ENCODE results near the gene MED12L.

Gene MED12L

DNA sequence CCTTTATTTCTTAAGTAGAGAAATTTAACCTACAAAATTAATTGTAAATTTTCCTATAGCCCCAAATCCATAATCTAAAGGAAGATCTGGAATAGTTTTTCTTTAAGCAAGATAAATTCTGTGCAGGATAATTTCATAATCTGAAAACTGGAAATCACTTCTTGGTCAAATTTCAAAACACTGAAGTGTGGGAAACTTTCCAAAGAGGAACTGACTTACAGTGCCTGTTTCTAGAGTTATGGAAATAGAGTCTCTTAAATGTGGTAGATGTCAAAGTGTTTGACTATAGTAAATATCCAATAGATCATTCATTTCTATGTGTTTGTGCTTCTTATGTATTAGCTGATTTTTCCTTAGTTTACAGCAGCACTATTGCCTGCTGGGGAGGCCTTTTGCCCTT lies 245.4 kb downstream of the MED12L start:
- no peak overlapping the region for H3K27ac ChIP-seq (ENCODE audit: poor library complexity, severe bottlenecking)
- ATAC-seq (ENCODE audit: low read depth) = no peak
- H3K9me3 ChIP-seq (ENCODE audit: severe bottlenecking) = no peaks in the 10 kb centered on the region
- no peaks in the 10 kb centered on the region for H3K27me3 ChIP-seq (ENCODE audit: insufficient read depth, poor library complexity, severe bottlenecking)
- no peak overlapping the region for H3K4me3 ChIP-seq (ENCODE audit: severe bottlenecking)
- no peaks in the 10 kb centered on the region for H3K36me3 ChIP-seq (ENCODE audit: low read depth)
- peaks cover 9% of the 10 kb centered on the region for H3K4me1 ChIP-seq (ENCODE audit: insufficient read depth, poor library complexity, severe bottlenecking)
- TF ChIP-seq, protein P1, sequence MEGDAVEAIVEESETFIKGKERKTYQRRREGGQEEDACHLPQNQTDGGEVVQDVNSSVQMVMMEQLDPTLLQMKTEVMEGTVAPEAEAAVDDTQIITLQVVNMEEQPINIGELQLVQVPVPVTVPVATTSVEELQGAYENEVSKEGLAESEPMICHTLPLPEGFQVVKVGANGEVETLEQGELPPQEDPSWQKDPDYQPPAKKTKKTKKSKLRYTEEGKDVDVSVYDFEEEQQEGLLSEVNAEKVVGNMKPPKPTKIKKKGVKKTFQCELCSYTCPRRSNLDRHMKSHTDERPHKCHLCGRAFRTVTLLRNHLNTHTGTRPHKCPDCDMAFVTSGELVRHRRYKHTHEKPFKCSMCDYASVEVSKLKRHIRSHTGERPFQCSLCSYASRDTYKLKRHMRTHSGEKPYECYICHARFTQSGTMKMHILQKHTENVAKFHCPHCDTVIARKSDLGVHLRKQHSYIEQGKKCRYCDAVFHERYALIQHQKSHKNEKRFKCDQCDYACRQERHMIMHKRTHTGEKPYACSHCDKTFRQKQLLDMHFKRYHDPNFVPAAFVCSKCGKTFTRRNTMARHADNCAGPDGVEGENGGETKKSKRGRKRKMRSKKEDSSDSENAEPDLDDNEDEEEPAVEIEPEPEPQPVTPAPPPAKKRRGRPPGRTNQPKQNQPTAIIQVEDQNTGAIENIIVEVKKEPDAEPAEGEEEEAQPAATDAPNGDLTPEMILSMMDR (IDR thresholded peaks at IDR 0.05; ENCODE audit: poor library complexity, severe bottlenecking) = no peak
- no peak for DNase-seq (ENCODE audit: low spot score)

DNA sequence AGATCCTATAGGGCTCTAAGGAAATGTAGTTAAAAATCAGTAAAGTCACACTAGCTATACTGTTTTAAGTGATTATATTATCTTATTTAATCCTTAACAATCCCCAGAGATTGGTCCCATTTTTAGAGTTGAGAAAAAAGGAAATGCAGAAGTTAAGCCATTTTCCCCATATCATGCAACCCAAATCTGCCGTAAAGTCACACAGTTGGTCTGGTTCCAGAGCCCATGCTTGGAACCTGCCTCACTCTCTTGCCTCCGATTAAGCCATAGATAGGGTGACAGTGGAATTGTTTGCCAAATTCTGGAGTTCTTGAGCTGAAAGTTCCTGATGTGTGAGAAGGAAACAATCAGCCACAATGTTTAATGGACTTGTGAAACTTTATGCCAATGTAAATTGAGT lies 246.2 kb downstream of the MED12L start:
- H3K36me3 ChIP-seq (ENCODE audit: low read depth) = no peaks in the 10 kb centered on the region
- ATAC-seq (ENCODE audit: low read depth) = no peak
- H3K27ac ChIP-seq (ENCODE audit: poor library complexity, severe bottlenecking) = no peak overlapping the region
- DNase-seq (ENCODE audit: low spot score) = no peak
- no peaks in the 10 kb centered on the region for H3K9me3 ChIP-seq (ENCODE audit: severe bottlenecking)
- no peak overlapping the region for H3K4me3 ChIP-seq (ENCODE audit: severe bottlenecking)
- no peaks in the 10 kb centered on the region for H3K27me3 ChIP-seq (ENCODE audit: insufficient read depth, poor library complexity, severe bottlenecking)
- TF ChIP-seq, protein P1 (IDR thresholded peaks at IDR 0.05; ENCODE audit: poor library complexity, severe bottlenecking) = no peak
- H3K4me1 ChIP-seq (ENCODE audit: insufficient read depth, poor library complexity, severe bottlenecking) = peaks cover 9% of the 10 kb centered on the region

DNA sequence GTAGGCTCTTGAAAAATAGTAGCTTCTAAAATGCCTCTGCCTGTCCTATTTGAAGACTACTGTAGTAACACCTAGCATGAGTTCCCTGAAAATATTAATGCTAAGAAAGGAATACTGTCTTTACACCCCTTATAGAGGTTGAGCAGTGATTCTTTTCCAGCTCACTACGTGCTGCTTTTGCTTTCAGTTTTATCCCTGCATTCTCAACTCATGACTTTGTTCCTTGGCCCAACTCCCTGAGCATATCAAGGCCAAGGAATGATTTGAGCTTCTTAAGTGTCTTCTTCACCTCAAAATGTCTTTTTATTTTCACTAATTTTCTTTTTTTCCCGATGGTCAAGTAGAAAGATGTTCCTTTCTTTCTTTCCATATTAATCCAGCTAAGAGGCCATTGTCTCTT lies 260.4 kb downstream of the MED12L start:
- no peak overlapping the region for H3K27ac ChIP-seq (ENCODE audit: poor library complexity, severe bottlenecking)
- no peaks in the 10 kb centered on the region for H3K9me3 ChIP-seq (ENCODE audit: severe bottlenecking)
- ATAC-seq (ENCODE audit: low read depth) (0 out of 3 replicates have a peak, but pooled peaks have one; percentile 31), DNase-seq (ENCODE audit: low spot score) (no peak)
- H3K4me1 ChIP-seq (ENCODE audit: insufficient read depth, poor library complexity, severe bottlenecking) = no peaks in the 10 kb centered on the region
- H3K27me3 ChIP-seq (ENCODE audit: insufficient read depth, poor library complexity, severe bottlenecking) = no peaks in the 10 kb centered on the region
- TF ChIP-seq, protein P1 (IDR thresholded peaks at IDR 0.05; ENCODE audit: poor library complexity, severe bottlenecking) = no peak
- no peaks in the 10 kb centered on the region for H3K36me3 ChIP-seq (ENCODE audit: low read depth)
- H3K4me3 ChIP-seq (ENCODE audit: severe bottlenecking) = no peak overlapping the region

DNA sequence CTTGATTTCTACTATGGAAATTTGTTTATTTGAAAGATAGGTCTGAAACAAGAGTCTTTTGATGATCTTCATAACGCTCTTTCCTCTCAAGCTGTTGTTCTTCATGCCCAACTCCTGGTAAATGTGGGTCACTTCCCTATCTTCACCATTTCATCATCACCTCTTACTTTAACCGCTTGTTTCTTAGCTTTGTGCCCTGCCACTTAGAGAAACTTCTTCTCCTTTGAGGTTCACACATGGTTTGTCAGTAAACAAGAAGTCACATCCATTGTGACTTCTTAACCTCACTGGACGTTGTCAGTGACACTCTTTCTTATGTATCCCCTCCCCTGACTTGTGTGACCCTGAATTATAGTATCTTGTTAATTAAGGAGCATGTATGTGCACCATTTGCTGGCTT lies 260.8 kb downstream of the MED12L start:
- Histone ChIP-seq H3K9me3 (ENCODE audit: severe bottlenecking) (no peaks in the 10 kb centered on the region), H3K36me3 (ENCODE audit: low read depth) (no peaks in the 10 kb centered on the region), H3K4me1 (ENCODE audit: insufficient read depth, poor library complexity, severe bottlenecking) (no peaks in the 10 kb centered on the region), H3K4me3 (ENCODE audit: severe bottlenecking) (no peak overlapping the region), H3K27ac (ENCODE audit: poor library complexity, severe bottlenecking) (no peak overlapping the region), H3K27me3 (ENCODE audit: insufficient read depth, poor library complexity, severe bottlenecking) (no peaks in the 10 kb centered on the region)
- ATAC-seq (ENCODE audit: low read depth) (no peak), DNase-seq (ENCODE audit: low spot score) (no peak)
- TF ChIP-seq, protein P1 (IDR thresholded peaks at IDR 0.05; ENCODE audit: poor library complexity, severe bottlenecking) = no peak

DNA sequence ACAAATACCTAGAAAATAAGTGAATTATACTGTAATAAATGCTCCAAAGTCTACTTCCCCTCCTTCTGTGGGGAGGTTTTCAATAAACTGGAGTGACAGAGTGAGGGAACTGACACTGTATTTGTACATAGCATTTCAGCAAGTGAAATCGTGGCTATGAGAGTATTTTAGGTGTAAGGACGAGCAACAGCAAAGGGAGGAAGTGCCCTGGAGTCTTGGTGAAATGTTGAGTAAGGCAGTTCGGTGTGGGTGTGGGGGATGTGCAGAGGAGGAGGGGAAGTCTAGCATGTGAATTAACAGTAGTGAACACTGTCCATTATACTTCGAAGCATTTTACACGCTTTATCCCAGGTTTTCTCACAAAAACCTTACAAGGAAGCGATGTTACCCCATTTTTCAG lies 262.0 kb downstream of the MED12L start:
- no peaks in the 10 kb centered on the region for H3K9me3 ChIP-seq (ENCODE audit: severe bottlenecking)
- no peaks in the 10 kb centered on the region for H3K27me3 ChIP-seq (ENCODE audit: insufficient read depth, poor library complexity, severe bottlenecking)
- no peaks in the 10 kb centered on the region for H3K4me1 ChIP-seq (ENCODE audit: insufficient read depth, poor library complexity, severe bottlenecking)
- no peak for ATAC-seq (ENCODE audit: low read depth)
- H3K27ac ChIP-seq (ENCODE audit: poor library complexity, severe bottlenecking) = no peak overlapping the region
- TF ChIP-seq, protein P1 (IDR thresholded peaks at IDR 0.05; ENCODE audit: poor library complexity, severe bottlenecking) = no peak
- no peak overlapping the region for H3K4me3 ChIP-seq (ENCODE audit: severe bottlenecking)
- DNase-seq (ENCODE audit: low spot score) = no peak
- no peaks in the 10 kb centered on the region for H3K36me3 ChIP-seq (ENCODE audit: low read depth)
